HG03108 (cell line): ENCODE measurements around the gene HAPLN1.

Source experiments
- ATAC-seq: cut with Tn5 transposase; IDR thresholded peaks from one replicate; pipeline ENCODE4 v1.9.1; 2021; ENCODE audit warnings: moderate library complexity; ENCODE audit not compliant: unreplicated experiment

HAPLN1 gene

DNA sequence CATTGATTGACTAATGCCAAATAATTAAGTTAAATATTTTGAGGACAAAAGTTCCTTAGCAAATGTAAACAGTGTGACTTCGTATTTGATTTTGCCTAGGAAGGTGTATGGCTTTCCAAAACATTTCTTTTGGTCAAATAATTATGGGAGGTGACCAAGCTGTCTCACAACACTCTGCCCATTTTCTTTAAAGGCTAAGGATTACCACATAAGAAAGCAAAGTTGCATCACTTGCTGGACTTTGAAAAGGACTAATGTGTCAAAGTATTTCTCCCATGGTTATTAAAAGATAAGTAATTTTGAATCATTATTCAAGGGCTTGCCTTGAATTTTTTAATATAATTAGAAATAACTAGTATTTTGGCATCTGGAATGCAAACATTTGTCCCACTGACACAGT lies 74.7 kb downstream of the HAPLN1 start:
- no peak for ATAC-seq

DNA sequence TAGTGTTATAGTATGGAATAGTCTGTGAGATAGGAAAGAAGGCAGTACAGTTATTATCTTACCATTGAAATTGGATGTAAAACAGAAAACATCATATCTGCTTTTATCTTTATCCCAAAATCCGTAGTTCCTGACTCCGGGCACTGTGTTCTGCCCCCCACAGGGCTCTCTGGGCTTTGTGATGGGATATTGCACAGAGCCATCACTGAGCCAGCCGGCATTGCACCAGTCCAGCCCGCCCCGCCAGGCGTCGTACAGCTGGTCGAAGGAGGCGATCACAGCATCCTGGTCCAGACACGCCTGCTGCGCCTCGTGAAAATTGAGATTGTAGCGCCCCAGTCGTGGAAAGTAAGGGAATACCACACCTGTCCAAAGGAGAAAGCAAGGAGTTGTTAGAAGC lies 76.4 kb downstream of the HAPLN1 start:
- ATAC-seq: no peak

DNA sequence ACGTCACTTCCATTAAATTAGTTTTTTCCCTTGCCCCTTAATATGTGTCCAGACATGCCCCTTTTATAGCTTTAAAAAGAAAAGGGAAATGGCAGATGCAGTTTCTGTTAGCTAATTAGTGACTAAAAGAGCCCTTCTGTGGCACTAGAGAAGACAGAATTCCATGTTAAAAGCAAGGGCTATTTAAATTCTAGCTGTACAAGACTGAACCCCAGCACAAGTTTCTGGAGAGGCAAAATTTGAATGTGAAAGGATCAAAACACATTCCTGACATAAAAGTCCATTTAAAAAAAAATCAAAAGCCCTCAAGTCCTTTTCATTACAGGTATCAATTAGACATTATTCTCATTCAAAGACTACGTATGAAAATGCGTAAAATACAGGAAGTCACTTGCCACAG lies 78.7 kb downstream of the HAPLN1 start:
- ATAC-seq: no peak

DNA sequence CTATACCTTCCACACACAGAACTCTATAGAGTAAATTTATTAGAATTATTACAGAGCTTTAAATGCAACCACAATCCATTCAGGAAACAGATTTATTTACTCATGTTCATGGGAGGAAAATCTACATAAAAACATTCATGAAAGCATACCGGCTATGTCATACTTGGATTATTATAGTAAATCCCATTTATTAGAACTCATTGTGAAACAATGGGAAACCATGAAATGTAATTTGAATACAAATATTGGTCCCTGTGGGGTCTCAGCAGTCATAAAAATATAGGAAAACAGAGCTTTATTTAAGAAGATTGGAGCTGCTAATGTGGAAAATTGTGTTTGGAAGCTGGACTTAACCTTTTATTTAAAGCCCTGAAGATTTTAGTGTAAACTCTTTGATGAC lies 80.7 kb downstream of the HAPLN1 start:
- no peak for ATAC-seq

DNA sequence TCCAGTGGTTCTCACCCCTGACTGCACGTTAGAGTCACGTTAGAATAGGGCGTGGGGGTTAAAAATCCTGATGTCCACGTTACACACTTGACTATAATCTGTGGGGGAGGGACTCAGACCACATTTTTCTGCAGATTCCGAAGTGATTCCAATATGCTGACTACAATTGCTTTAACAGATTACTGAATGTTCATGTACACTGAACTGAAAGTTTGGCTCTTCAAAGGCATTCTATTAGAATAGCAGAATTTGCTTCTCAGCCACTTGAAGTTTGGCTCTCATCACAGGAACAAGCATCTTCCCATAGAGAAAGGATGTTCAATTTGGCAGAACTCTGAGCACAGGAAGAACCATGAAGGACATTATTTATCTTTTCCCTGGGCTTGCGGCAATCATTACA lies 84.5 kb downstream of the HAPLN1 start:
- ATAC-seq: no peak

DNA sequence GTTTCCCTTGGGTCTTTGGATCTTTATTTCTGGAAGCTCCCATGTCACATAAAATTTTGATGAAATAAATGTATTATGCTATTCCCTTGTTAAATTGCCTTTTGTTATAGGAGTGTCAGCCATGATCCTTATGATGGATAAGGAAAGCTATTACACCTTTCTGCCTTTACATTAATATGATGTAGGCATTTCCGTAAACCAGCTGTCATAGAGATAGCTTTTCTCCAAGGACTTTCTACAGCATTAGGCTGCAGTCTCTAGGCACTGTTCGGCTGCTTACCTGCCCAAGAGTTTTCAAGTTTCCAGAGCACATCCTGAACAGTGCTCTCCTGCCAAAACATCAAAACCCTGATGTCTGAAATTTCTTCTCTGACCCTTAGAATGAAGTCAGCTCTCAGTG lies 87.4 kb downstream of the HAPLN1 start:
- ATAC-seq: no peak

DNA sequence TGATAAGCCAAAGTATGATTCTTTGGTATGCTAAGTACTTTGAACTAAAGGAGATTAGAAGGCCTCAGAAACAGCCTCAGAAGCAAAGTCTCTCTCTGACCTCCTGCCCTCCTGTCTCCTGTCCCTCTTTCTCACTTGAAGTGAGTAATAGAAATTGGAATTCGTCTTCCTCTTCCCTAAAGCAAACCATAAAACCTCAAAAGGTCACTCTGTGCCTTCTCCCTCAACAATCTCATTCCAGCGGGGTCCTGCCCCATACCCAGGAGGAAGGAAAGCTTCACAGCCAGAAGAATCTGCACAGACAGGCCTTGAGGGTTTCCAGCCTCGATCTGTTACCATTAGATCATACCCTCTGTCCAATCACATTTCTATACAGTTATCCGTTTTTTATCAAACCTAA lies 87.8 kb downstream of the HAPLN1 start:
- ATAC-seq: no peak

DNA sequence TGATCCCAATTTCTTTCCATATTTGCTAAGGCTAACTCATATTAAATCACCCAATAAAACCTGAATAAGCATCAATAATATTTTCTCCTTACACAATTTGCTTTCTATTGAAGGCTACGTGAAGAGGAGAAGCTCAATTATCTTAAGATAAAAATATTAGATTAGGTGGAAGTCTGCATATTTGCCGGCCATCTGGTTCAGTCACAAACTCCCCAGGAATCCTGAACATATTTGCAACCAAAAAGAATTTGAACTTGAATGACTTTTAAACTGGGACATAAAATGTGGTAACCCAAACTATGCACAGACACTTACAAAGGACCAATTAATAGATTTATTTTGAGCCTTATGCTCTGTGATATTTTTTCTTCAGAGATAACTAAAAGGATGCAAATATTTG lies 92.3 kb downstream of the HAPLN1 start:
- no peak for ATAC-seq

DNA sequence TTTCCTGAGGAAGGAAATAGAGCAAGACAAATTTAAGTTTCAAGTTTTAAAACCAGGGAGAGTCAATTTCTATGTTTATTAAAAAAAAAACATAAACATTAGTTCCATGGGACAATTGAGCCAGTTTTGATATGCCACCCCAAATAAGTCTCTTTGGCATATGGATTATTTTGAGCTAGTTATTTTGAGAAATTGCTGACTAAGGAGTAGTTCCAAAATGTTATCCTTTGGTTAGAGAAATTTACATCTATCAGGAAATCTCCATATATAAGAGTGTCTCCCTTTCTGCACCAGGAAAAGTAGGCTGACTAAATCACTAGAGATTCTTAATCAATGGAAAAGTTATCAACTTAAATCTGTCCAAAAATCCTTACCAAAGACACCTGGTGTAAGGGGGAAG lies 105.8 kb downstream of the HAPLN1 start:
- ATAC-seq: no peak

DNA sequence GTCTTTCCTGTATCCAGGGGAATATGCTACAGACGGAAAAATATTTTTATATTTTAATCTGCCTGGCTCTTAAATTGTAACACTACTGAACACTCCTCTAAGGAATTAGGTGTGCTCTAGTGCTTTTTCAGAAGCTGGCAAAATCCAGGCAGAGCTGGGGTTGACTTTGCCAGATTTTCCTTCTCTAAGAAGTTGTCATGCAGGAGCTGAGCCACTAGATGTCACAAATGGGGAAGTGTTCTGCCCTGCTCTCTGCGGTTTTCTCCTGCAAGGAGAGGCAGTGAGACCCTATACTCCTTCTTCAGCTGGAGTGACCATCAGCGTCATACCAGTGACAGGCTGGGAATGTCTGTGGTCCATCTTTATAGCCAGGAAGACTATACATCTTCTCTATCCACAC lies 112.5 kb downstream of the HAPLN1 start:
- ATAC-seq: no peak

DNA sequence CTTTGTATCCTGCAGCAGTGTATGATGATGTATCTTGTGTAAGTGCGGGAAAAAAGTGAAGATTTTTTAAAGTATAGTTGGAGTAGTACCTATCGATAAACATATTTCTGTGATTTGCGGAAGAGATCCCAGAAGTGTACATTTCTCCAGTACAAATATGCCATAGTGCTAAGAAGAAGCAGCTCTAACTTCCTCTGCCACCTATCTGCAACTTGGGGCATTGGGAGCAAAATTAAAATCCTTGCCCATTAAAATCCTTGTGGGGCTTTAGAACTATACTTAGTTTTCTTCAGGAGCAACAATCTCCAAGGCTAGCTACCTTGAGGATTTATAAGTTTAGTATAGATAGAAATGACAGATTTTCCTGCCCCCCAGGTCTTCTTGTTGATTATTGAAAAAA lies 125.4 kb downstream of the HAPLN1 start:
- no peak for ATAC-seq

DNA sequence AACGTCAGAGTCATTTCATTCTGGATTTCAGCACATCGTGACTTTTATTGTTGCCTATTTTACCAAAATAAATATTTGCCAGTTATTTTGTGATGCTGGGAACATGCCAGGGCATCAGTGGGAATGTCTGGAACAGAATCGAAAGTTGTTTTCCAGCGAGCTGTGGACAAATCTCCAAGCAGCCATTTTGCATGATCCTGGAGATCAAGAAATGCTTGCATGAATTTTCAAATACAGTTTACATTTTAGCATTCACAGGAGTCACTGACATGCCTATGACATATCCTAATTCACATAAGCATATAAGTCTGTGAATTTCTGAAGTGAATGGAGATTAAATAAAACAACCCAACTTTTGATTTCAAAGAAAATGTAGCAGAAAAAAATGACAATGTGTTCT lies 129.7 kb downstream of the HAPLN1 start:
- ATAC-seq: no peak

DNA sequence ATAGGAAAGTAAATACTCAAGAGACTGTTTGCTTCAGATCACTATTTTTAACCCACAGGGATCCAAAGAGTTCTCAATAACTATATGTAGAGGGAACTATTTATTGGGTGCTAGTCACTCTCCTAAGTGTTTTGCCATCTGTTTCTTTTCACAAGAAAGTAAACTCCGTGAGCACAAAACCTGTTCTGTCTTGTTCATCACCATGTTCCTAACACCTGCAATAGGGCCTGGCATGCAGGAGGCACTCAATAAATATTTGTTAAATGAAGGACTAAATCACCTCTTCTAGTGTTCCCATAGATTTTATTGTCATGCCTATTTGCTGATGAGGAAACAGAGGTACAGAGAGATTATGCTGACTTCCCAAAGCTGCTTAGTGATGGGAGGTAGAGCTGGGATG lies 130.9 kb downstream of the HAPLN1 start:
- ATAC-seq: no peak
